Hindlimb muscle (tissue), 1 donor: Measurements from ENCODE around the gene L1TD1. TPM values are rescaled to one million over a fixed set of nuclear protein-coding genes. Genes with fewer than 3 reads are reported as not detected.
"Not testable (repeated sequence)": the region's sequence is repeated elsewhere in the genome, so short reads cannot be mapped to it uniquely, and the experiment has no call there.

Experiments
- DNase-seq: peaks from one replicate; pipeline ENCODE4 v3.0.0-alpha.2; 2013
- polyA plus RNA-seq: library from polyadenylated mRNA; unstranded; fragments of 120-200 nt; gene quantifications from one replicate; pipeline ENCODE4 v1.2.1, GENCODE V29; 2013; ENCODE audit not compliant: insufficient read length

Gene L1TD1
- polyA plus RNA-seq, 1 donor, result 0.52 TPM

DNA sequence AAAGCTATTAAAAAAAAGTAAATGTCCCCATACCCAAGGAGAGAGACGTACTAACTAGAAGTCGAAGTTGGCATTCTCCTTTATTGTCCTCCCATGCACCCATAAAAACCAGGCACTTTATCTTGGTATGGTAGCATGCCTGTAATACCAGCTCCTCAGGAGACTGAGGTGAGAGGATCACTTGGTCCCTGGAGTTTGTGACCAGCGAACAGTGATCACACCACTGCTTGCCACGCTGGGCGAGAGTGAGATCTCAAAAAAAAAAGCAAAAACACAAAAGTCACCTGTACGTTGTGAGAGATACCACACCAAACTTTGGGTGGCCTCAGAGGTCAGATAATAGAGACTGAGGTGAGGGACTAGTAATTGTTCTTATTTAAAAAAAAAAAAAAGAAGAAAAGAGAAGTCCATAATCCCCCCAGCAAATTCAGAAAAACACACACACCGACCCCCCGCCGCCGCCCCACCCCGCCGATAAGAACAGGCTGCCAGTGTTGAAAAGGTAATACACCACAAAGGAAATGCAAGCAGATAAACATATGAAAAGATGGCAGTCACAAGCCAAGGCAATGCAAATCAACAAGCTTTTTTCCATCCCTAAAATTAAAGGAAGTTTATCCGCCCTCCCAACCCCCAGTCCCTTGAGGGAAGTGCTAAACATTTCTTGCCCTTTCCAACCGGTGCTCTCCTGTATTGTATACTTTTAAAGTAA lies 3.6 kb downstream of the L1TD1 start:
- no peak for DNase-seq

DNA sequence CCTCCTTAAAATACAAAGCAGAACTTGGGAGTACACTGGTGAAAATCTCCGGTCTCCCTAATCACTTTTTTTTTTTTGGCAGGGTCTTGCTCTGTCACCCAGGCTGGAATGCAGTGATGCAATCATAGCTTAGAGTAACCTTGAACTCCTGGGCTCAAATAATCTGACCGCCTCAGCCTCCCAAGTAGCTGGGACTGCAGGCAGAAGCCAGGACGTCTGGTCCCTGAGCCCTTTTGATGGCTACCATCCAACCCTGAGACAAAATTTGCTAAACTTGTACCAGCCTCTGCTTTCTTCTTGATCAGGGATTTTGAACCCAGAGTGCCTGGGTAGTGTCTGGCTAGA lies 4.1 kb downstream of the L1TD1 start:
- no peak for DNase-seq

DNA sequence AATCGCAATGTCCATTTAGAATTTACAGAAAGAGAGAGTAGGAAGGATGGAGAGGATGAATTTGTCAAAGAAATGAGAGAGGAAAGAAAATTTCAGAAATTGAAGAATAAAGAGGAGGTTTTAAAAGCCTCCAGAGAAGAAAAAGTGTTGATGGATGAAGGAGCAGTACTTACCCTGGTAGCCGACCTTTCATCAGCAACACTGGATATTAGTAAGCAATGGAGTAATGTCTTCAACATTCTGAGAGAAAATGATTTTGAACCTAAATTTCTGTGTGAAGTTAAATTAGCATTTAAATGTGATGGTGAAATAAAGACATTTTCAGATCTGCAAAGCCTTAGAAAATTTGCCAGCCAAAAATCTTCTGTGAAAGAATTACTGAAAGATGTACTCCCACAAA lies 12.5 kb downstream of the L1TD1 start:
- DNase-seq, result no peak

DNA sequence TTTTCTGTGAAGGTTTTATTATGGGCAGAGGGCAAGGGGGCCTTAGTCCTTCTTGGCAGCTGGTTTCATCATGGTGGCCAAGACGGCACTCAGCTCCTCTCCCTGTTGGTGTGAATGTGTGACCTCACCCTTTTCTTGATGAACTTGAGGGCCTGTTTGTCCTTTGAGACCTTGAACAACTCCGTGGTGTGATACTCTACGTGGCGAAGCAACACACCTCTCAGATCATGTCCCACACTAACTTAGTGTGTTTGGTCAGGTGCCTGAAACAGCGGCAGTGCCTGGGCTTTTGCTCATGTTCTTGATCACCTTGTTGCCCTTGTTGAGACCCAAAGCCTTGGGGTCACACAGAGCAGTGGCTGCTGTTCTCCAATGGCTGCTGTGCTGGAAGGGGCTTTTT lies 13.4 kb downstream of the L1TD1 start:
- no peak for DNase-seq

DNA sequence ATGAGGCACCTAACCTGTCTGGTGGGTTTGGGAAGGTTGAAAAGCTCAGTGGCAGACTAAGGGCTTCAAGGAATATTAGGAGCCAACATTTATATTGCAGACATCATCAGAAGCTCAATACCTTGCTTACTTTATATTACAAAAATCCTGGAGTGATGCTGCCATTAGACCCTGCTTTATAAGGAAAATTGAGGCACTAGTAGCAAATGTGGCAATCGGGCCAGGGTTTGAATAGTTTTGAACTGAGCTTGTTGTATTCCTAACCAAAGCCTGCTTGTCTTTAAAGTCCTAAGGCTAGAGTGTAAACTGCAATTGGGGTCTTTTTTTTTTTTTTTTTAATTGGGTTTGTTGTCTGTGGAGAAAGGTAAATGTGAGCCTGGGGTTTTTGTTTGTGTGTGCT lies 14.3 kb downstream of the L1TD1 start:
- DNase-seq, result no peak

DNA sequence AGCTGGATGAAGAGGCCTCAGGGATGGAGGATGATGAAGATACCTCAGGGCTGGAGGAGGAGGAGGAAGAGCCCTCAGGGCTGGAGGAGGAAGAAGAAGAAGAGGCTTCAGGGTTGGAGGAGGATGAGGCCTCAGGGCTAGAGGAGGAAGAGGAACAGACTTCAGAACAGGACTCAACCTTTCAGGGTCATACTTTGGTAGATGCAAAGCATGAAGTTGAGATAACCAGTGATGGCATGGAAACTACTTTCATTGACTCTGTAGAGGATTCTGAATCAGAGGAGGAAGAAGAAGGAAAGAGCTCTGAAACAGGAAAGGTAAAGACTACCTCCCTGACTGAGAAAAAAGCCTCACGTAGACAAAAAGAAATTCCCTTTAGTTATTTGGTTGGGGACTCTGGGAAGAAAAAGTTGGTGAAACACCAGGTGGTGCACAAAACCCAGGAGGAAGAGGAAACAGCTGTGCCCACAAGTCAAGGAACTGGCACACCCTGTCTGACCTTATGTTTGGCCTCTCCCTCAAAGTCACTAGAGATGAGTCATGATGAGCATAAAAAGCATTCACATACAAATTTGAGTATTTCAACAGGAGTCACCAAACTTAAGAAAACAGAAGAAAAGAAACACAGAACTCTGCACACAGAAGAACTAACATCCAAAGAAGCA lies 15.4 kb downstream of the L1TD1 start:
- DNase-seq, result no peak

DNA sequence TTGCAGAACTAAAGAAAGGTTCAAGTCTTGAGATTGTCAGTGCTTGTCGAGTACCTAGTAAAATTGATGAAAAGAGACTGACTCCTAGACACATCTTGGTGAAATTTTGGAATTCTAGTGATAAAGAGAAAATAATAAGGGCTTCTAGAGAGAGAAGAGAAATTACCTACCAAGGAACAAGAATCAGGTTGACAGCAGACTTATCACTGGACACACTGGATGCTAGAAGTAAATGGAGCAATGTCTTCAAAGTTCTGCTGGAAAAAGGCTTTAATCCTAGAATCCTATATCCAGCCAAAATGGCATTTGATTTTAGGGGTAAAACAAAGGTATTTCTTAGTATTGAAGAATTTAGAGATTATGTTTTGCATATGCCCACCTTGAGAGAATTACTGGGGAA lies 16.3 kb downstream of the L1TD1 start:
- DNase-seq, result no peak

DNA sequence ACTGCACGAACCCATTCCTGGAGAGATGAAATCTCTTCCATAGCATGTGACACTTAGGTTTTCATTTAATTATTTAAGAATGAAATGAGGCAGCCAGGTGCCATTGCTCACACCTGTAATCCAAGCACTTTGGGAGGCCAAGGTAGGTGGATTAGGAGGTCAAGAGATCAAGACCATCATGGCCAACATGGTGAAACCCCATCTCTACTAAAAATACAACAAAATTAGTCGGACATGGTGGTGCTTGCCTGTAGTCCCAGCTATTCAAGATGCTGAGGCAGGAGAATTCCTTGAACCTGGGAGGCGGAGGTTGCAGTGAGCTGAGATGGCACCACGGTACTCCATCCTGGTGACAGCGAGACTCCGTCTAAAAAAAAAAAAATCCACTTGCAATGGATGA lies 17.8 kb downstream of the L1TD1 start:
- DNase-seq, result no peak

DNA sequence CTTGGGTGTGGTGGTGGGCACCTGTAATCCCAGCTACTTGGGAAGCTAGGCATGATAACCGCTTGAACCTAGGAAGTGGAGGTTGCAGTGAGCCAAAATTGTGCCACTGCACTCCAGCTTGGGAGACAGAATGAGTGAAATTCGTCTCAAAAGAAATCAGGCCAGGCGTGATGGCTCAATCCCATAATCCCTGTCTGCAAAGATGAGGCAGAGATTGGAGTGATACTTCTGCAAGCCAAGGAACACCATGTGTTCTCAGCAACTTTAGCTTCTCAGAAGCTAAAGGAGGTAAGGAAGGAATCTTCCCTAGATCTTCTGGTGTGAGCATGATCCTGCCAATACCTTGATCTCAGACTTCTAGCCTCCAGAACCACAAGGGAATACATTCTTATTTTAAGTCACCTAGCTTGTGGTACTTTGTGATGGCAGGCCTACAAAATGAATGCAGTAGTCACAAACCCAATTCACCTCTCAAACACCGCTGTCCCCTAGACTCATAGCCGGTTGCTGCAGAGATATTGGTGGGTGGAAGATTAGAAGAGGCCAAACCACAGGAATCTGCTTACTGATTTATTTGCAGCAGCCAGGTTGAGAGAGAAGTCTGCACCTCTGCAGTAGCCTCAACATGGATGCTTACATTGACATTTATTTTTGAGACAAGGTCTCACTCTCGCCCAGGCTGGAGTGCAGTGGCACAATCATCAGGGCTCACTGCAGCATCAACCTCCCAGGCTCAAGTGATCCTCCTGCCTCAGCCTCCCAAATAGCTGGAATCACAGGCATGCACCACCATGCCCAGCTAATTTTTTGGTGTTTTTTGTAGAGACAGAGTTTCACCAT lies 18.6 kb downstream of the L1TD1 start:
- DNase-seq, result no peak

DNA sequence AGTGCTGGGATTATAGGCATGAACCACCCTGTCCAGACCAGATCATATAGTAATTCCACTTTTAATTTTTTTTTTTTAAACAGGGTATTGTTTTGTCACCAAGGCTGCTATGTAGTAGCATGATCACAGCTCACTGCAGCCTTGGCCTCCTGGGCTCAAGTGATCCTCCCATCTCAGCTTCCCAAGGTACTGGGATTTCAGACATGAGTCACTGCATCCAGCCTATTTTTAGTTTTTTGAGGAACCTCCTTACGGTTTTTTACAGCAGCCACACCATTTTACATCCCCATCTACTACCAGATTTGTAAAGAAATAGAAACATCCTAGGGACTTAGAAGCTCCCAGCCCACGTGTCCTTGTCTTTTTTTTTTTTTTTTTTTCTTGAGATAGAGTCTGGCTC lies 24.0 kb downstream of the L1TD1 start:
- no peak for DNase-seq

DNA sequence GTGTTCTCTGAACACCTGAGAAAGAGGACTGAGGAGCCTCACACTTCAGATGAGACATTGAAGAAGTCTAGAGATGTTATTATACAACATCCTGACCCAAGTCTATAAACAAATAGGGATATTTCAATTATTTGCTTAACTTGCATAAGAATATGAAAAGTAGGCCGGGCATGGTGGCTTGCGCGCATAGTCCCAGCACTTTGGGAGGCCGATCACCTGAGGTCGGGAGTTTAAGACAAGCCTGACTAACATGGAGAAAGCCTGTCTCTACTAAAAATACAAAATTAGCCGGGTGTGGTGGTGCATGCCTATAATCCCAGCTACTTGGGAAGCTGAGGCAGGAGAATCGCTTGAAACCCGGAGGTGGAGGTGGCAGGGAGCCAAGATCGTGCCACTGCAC lies 25.8 kb downstream of the L1TD1 start:
- not testable (repeated sequence) for DNase-seq

DNA sequence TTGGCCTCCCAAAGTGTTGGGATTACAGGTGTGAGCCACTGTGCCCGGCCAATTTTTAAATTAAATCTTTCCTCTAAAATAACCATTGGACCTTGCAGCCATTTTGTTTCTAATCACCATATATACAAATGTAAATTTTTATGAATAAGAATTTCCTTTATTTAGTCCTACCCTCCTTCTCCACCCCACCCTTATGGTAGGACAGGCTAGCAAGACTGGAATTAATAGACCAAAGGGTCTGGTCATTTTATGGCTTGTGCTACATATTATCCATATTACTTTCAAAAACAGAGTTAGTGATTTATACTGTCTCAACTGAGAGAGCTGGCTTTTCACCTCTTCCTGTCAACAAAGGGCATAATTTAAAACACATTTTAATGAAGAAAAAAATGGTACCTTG lies 26.5 kb downstream of the L1TD1 start:
- DNase-seq, result no peak

DNA sequence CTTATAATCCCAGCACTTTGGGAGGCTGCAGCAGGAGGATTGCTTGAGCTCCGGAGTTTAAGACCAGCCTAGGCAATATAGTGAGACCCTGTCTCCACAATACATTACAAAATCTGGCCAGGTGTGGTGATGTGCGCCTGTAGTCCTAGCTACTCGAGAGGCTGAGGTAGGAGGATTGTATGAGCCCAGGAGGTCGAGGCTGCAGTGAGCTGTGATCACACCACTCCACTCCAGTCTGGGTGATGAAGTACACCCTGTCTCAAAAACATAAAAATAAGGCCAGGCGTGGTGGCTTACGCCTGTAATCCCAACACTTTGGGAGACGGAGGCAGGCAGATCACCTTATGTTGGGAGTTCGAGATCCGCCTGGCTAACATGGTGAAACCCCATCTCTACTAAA lies 27.7 kb downstream of the L1TD1 start:
- DNase-seq, result no peak

DNA sequence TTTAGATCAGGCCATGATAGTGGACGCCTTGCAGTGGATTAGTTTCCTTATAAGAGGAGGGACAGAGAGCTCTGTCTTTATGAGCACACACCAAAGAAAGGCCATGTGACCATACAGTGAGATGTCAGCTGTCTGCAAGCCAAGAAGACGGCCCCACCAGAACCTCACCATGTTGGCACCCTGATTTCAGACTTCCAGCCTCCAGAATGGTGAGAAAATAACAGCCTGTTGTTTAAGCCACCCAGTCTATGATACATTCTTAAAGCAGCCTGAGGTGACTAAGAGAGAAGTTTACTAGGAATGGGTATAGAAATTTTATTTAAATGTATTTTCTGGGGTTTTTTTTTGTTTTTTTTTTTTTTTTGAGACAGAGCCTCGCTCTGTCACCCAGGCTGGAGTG lies 29.5 kb downstream of the L1TD1 start:
- no peak for DNase-seq

DNA sequence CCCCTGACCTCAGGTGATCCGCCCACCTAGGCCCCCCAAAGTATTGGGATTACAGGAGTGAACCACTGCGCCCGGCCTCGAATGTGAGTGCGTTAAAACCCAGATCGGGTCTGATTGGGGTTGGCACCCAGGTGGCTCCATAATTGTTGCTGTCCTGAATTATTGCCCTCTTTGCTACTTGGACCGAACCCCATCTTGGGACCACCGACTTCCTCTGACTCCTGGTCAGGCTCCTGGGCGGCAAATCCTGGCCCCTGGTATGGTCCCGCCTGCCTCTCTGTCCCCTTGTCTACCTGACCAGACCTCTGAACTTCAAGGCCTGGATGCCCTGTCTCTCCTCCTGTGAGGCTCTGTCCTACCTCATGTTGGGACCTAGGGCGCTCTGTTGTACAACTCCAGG lies 32.8 kb downstream of the L1TD1 start:
- DNase-seq, result no peak

DNA sequence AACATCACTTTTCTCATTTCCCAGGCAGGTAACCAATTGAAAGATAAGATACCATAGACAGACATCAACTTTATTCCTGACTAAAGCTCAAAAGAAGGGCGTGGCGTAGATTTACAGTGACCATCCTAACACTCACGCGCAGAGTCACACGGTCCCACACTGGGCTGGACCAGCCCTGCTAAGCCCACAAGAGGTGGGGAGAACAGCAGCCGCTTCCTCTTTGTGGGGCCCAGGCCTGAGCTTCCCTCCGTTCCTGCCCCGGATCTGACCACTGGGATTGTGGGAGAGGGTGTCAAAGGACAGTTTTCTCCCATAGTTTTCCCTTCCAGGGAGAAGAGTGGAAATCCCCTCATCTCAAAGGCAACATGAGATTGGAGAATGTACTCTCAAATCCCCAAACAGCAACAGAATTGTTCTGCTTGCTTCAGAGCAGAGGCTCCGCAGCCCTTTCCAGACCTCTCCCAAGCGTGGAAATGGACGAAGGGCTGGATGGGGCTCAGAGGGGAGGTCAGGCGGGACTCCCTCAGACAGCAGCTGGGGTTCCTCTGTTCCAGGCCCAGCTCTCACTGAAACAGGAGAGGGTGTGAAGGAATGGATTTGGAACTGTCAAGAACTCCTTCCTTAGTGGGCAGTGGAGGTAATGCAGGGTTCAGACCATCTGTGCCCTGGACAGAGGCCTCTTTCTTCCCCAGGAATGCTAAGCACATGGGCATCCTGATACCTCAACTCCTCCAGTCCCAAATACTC lies 33.7 kb downstream of the L1TD1 start:
- DNase-seq, result no peak

DNA sequence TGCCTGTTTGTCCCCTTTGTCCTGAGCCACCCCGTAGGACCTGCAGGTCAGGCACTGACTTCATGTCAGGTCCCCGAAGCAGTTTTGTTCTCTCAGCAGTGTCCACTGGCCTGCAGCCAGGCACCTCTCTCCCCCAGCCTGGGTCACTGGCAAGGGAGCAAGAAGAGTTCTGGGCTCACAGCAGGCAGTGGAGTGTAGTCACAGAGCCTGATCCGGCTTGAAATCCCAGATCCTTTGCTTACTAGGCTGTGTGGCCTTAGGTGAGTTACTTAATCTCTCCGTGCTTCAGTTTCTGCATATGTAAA lies 34.2 kb downstream of the L1TD1 start:
- no peak for DNase-seq

DNA sequence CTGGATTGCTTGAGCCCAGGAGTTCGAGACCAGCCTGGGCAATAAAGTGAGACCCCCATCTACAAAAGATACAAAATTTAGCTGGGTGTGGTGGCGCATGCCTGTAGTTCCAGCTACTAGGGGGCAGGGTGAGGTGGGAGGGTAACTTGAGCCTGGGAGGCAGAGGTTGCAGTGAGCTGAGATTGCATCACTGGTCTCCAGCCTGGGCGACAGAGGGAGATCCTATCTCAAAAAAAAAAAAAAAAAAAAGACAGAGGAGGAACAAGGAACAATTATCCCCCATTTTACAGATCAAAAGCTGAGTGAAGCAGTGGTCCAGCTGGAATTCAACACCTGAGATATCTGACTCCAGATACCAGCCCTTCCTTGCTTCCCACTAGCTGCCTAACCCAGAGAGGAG lies 34.8 kb downstream of the L1TD1 start:
- DNase-seq, result no peak

DNA sequence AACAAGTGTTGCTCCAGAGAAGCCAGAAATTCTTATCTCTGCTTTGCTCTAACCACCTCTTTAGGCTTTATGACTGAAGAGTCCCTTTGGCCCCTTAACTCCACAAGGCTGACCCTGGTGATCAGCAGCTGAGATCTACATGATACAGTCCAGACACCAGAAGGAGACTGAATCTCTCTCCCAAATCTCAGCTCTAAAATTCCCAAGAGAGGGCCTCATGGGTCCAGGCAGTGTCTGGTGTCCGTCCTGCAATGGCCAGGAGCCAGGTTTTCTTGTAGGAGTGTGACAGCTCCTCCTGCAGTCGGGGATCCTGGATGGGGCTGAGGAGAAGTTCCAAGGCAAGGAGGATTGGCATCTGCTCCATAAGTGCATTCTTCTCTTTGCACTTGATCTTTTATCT lies 35.3 kb downstream of the L1TD1 start:
- no peak for DNase-seq

DNA sequence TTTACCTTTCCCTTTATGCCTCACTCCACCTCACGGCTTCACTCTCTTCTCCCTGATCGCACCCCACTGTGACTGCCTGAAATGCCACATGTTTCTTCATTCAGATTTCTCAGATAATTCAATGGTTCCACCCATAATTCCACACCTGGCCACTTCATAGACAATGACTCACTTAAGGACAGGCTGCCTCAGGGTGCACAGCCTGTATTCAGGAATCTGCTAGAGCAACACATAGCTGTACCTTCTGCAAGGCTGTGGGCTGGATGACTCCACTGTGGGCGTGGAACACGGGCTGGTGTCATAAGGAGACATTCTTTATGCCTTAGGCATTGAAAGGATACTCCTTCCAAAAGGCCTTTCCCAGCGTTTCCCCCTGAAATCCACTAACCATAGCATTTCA lies 36.1 kb downstream of the L1TD1 start:
- DNase-seq, result no peak

DNA sequence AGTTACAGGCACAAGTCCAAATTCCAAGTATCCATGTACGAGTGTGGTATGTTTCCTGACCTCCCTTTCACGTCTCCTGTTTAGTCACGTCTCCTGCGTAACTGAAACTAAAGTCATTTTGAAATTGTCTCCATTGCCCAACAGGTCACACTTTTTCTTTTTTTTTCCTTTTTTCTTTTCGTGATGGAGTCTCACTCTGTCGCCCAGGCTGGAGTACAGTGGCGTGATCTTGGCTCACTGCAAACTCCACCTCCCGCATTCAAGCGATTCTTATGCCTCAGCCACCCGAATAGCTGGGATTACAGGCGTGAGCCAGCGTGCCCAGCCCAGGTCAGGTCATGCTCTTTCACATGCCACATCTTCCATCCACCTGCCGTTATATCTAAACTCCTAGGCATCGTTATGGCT lies 38.2 kb downstream of the L1TD1 start:
- DNase-seq, result no peak

DNA sequence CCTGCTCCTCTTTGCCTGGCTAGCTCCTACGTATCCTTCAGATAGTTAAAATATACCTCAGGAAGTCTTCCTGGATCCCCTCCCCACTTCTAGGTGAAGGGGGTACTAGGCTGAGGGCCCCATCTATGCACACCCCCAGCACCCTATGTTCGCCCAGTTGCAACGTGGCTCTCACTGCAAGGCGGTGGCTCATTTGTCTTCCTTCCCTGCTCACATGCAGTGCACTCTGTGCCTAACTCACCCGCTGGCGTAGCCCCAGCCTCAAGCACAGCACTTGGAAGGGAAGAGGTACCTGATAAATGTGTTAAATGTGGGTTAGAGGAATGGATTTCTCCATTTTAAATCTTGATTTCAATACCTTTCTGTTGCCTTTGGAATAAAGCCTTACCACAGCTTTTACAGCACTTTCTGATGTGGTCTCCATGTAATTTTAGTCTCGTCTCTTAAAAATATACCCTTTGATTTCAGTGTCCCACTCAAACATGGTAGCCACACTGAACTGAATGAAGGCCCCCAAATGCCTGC lies 39.3 kb downstream of the L1TD1 start:
- DNase-seq, result no peak

DNA sequence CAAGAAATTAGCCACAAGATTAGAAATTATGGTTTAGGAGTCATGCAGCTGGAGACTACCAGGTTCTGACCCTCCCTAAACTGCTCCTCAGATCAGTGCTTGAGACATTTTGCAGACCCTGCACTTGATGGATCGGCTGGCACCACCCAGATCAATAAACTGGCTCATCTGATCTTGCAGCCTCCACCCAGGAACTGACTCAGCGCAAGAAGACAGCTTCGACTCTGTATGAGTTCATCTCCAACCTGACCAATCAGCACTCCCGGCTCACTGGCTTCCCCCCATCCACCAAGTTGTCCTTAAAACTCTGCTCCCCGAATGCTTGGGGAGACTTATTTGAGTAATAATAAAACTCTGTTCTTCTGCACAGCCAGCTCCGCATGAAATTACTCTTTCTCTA lies 40.0 kb downstream of the L1TD1 start:
- DNase-seq, result no peak
